Activated CD4-positive, alpha-beta memory T cell treated with anti-CD3 and anti-CD28 coated beads, Interleukin-2, amount 10 ng/mL, durations not matched to agents 7 days and 5 days (primary cell): ENCODE results near the gene KCNMA1. TPM values are rescaled to one million over a fixed set of nuclear protein-coding genes. Genes with fewer than 3 reads are reported as not detected.

Experiments used
- CTCF ChIA-PET: fragments of 350-600 bp; sonication (Branson Sonifier 250); formaldehyde crosslinking; loops from one replicate; lab custom pipeline; 2021; ENCODE audit warnings: antibody characterized with exemption, inconsistent platforms; lab: Charles Lee
- POLR2A ChIA-PET: fragments of 350-600 bp; sonication (Branson Sonifier 250); formaldehyde crosslinking; loops from one replicate; lab custom pipeline; 2021; ENCODE audit warnings: antibody characterized with exemption; lab: Charles Lee
- DNase-seq: peaks from one replicate; pipeline ENCODE4 v3.0.0-alpha.2; 2020
- H3K27ac Mint-ChIP-seq: one replicate; pipeline ENCODE4 v1.8.0; 2021; ENCODE audit warnings: mild to moderate bottlenecking, mixed read lengths
- H3K27me3 Mint-ChIP-seq: one replicate; pipeline ENCODE4 v1.8.0; 2021; ENCODE audit warnings: mixed read lengths
- H3K36me3 Mint-ChIP-seq: one replicate; pipeline ENCODE4 v1.8.0; 2021; ENCODE audit warnings: low read depth, mixed read lengths
- H3K4me1 Mint-ChIP-seq: one replicate; pipeline ENCODE4 v1.8.0; 2021; ENCODE audit warnings: mixed read lengths
- H3K4me3 Mint-ChIP-seq: one replicate; pipeline ENCODE4 v1.8.0; 2021; ENCODE audit warnings: mild to moderate bottlenecking, mixed read lengths
- H3K9me3 Mint-ChIP-seq: one replicate; pipeline ENCODE4 v1.8.0; 2021; ENCODE audit warnings: mixed read lengths
- total RNA-seq, 2 experiments: library from RNA; stranded (reverse); gene quantifications; one replicate each; pipeline ENCODE4 v1.2.3, GENCODE V29; 2021

Gene KCNMA1
- total RNA-seq, 2 experiments from 2014 or later = 0.25 to 0.38 TPM

DNA sequence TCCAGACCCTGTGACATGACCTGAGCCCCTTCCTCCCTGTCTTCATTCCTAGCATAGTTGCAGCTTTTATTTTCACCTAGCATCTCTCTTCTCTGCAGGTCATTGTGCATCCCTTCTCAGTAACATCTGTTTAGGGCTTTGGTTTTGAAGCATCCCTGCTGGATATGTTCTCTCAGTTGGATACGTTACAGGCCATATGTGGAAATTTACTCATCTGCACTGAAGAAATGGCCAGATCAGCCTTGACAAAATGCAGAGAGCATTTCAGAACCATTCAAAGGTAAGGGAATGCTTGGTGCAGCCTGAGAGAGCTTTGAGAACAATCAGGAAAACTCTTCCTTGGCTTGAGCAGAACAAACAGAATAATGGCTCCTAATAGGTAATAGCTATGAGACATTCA, 647.0 kb downstream of the KCNMA1 start:
- Mint-ChIP-seq H3K9me3 (no peaks in the 10 kb centered on the region), H3K4me1 (no peaks in the 10 kb centered on the region), H3K36me3 (no peaks in the 10 kb centered on the region), H3K27me3 (no peaks in the 10 kb centered on the region), H3K27ac (no peak overlapping the region), H3K4me3 (no peak overlapping the region)
- DNase-seq = no peak
- ChIA-PET CTCF (no interaction called here), POLR2A (no interaction called here)

DNA sequence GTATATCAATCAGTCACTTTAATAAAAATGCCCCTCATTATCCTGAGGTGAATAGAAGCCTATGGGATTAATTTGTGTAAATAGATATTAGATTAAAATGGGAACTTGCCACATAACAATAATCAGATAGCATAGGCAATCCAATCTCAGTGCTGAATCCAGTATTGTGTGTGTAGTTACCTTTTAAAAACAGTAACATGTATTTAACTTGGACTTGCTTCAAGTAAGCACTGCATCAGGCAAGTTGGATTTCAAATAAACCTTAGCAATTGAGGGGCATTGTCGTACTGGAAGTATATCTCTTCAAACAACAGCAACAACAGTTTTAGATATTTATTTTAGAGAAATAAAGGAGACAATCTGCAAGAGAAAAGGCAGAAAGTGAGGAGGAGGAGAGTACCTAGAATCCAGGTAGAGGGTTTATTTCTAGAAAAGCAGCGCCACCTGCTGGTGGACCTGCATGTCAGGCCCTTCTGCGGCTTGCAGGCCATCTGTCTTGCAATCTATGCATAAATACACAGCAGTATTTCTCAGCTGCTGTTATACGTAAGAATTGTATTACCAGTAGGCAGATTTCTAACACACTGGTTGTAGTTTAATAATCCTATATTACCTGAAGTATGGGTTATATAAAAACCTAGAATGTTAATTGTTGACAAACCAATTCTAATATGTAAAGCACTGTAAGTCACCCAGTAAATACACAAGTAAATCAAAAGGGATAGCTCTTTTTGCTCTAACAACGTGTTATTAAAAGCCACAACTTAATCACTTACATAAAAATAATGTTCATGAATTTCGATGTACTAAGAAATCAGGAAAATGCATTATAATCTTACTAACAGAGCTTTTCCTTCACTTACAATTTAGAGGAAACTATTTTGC, 652.8 kb downstream of the KCNMA1 start:
- DNase-seq = peak; percentile 64
- Mint-ChIP-seq H3K4me1 (no peaks in the 10 kb centered on the region), H3K27ac (no peak overlapping the region), H3K9me3 (no peaks in the 10 kb centered on the region), H3K4me3 (no peak overlapping the region), H3K36me3 (no peaks in the 10 kb centered on the region), H3K27me3 (no peaks in the 10 kb centered on the region)
- ChIA-PET POLR2A (no interaction called here), CTCF (interaction anchor here (0.9 to 1.4 kb wide), 4 partner anchors 9 to 20 kb away, joined by 3 to 4 read pairs (median 4); no protein-coding TSS in a partner anchor)

DNA sequence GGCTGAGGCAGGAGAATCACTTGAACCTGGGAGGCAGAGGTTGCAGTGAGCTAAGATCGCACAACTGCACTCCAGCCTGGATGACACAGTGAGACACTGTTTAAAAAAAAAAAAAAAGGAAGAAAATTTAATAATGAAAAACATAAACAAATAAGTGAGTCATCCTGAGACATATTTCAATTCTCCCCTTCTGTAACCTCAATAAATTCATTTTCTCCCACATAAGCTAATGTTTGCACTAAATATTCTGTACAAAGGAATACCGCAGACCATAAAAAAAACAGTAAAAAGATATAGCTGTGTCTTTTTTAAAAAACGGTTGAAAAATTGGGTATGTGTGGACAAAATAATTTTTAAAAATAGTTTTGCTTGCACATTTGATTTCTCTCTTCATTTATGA, 654.0 kb downstream of the KCNMA1 start:
- no peak for DNase-seq
- H3K27ac Mint-ChIP-seq = no peak overlapping the region
- no peaks in the 10 kb centered on the region for H3K36me3 Mint-ChIP-seq
- no peaks in the 10 kb centered on the region for H3K27me3 Mint-ChIP-seq
- H3K4me3 Mint-ChIP-seq = no peak overlapping the region
- H3K4me1 Mint-ChIP-seq = no peaks in the 10 kb centered on the region
- CTCF ChIA-PET = interaction anchor here (0.6 to 1.4 kb wide), 3 partner anchors 10 to 807 kb away, joined by 3 to 4 read pairs (median 4); no protein-coding TSS in a partner anchor
- POLR2A ChIA-PET = no interaction called here
- no peaks in the 10 kb centered on the region for H3K9me3 Mint-ChIP-seq

DNA sequence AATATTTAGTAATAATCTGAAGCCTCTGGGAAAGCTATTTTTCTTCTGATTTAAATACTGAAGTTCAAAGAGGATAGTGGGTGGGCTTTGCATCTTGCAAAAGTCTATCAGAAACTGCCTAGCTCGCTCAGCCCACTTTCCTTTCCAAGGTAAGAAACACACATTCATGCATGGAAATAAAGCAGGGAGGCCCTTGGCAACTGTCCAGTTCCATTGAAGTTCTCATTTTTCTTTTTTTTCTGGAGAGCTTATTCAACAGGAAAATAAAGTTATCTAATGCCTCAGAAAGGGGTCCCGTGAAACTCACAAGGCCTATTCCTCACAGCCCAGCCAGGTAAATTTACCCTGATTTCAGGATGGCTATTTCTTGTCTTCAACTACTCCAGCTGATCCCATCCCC, 654.9 kb downstream of the KCNMA1 start:
- POLR2A ChIA-PET = no interaction called here
- no peaks in the 10 kb centered on the region for H3K9me3 Mint-ChIP-seq

GRCh38 chr10:76981251-76981650, 656.4 kb downstream of the KCNMA1 start:
- CTCF ChIA-PET = no interaction called here
- Mint-ChIP-seq H3K36me3 (no peaks in the 10 kb centered on the region), H3K4me3 (no peak overlapping the region), H3K27ac (no peak overlapping the region), H3K27me3 (no peaks in the 10 kb centered on the region), H3K9me3 (no peaks in the 10 kb centered on the region), H3K4me1 (no peaks in the 10 kb centered on the region)
- no peak for DNase-seq
- POLR2A ChIA-PET = no interaction called here

More for the DNA sequence above, 654.9 kb downstream of the KCNMA1 start:
- H3K4me1 Mint-ChIP-seq = no peaks in the 10 kb centered on the region
- H3K36me3 Mint-ChIP-seq = no peaks in the 10 kb centered on the region
- DNase-seq = no peak
- CTCF ChIA-PET = no interaction called here
- H3K4me3 Mint-ChIP-seq = no peak overlapping the region
- H3K27me3 Mint-ChIP-seq = no peaks in the 10 kb centered on the region
- no peak overlapping the region for H3K27ac Mint-ChIP-seq

DNA sequence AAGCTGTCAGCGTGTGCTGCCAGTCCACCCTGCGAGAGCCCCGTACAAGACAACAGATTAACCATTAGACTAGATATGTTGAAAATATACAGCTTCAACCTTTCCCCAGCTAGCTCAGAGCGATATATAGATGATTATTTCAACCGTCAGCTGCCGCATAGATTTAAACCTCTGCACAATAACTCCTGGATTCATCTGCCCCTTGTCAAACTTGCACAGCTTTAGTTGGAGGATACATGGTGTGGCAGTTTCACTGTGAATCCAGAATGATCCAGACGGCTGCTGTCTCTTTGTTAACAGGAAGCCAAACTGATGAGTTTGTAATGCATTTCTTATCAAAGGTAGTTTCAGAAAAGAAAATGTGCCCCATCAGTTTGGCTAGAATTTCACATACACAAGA, 659.7 kb downstream of the KCNMA1 start:
- H3K4me3 Mint-ChIP-seq = no peak overlapping the region
- DNase-seq = no peak
- no peaks in the 10 kb centered on the region for H3K4me1 Mint-ChIP-seq
- ChIA-PET CTCF (no interaction called here), POLR2A (no interaction called here)
- H3K27ac Mint-ChIP-seq = no peak overlapping the region
- no peaks in the 10 kb centered on the region for H3K27me3 Mint-ChIP-seq
- no peaks in the 10 kb centered on the region for H3K9me3 Mint-ChIP-seq
- no peaks in the 10 kb centered on the region for H3K36me3 Mint-ChIP-seq

GRCh38 chr10:76977046-76977445, 660.6 kb downstream of the KCNMA1 start:
- no peak for DNase-seq
- Mint-ChIP-seq H3K27me3 (no peaks in the 10 kb centered on the region), H3K36me3 (no peaks in the 10 kb centered on the region), H3K9me3 (no peaks in the 10 kb centered on the region), H3K4me3 (no peak overlapping the region), H3K4me1 (no peaks in the 10 kb centered on the region), H3K27ac (no peak overlapping the region)
- CTCF ChIA-PET = no interaction called here
- POLR2A ChIA-PET = no interaction called here

DNA sequence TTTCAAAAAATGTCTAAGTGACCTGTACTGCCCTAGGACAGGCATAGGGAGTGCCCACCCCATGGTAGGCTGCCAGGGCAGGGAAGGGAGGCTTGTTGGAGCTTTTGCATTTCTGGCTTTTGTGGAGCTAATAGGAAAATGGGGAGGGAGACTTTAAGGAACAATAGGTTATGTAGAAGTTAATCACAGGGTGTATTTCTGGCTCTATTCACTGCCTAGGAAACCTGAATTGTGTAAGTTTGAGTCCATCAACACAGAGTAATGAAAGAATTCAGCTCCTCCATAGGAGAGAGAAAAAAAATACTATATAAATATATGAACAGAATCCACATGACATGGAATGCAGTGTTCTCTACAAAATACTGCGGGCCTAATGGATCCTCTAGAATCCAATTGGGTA, 661.5 kb downstream of the KCNMA1 start:
- POLR2A ChIA-PET = no interaction called here
- no peak overlapping the region for H3K27ac Mint-ChIP-seq
- H3K27me3 Mint-ChIP-seq = no peaks in the 10 kb centered on the region
- no peaks in the 10 kb centered on the region for H3K36me3 Mint-ChIP-seq
- no peak for DNase-seq
- CTCF ChIA-PET = interaction anchor here (1.3 kb wide), 1 partner anchor 9 kb away, joined by 3 read pairs; no protein-coding TSS in a partner anchor
- H3K4me3 Mint-ChIP-seq = no peak overlapping the region
- no peaks in the 10 kb centered on the region for H3K9me3 Mint-ChIP-seq
- no peaks in the 10 kb centered on the region for H3K4me1 Mint-ChIP-seq

- Mint-ChIP-seq H3K36me3 (no peaks in the 10 kb centered on the region), H3K9me3 (no peaks in the 10 kb centered on the region), H3K4me1 (no peaks in the 10 kb centered on the region), H3K27me3 (no peaks in the 10 kb centered on the region), H3K4me3 (no peak overlapping the region), H3K27ac (no peak overlapping the region)
- ChIA-PET CTCF (no interaction called here), POLR2A (no interaction called here)
- DNase-seq = no peak
Measured at GRCh38 chr10:76975126-76975525, 662.5 kb downstream of the KCNMA1 start.

GRCh38 chr10:76974017-76974691, 663.5 kb downstream of the KCNMA1 start:
- H3K4me3 Mint-ChIP-seq = no peak overlapping the region
- no peaks in the 10 kb centered on the region for H3K9me3 Mint-ChIP-seq
- H3K4me1 Mint-ChIP-seq = no peaks in the 10 kb centered on the region
- ChIA-PET CTCF (interaction anchor here (1.0 kb wide), 1 partner anchor 9 kb away, joined by 4 read pairs; no protein-coding TSS in a partner anchor), POLR2A (no interaction called here)
- H3K36me3 Mint-ChIP-seq = no peaks in the 10 kb centered on the region
- H3K27me3 Mint-ChIP-seq = no peaks in the 10 kb centered on the region
- H3K27ac Mint-ChIP-seq = no peak overlapping the region
- no peak for DNase-seq

DNA sequence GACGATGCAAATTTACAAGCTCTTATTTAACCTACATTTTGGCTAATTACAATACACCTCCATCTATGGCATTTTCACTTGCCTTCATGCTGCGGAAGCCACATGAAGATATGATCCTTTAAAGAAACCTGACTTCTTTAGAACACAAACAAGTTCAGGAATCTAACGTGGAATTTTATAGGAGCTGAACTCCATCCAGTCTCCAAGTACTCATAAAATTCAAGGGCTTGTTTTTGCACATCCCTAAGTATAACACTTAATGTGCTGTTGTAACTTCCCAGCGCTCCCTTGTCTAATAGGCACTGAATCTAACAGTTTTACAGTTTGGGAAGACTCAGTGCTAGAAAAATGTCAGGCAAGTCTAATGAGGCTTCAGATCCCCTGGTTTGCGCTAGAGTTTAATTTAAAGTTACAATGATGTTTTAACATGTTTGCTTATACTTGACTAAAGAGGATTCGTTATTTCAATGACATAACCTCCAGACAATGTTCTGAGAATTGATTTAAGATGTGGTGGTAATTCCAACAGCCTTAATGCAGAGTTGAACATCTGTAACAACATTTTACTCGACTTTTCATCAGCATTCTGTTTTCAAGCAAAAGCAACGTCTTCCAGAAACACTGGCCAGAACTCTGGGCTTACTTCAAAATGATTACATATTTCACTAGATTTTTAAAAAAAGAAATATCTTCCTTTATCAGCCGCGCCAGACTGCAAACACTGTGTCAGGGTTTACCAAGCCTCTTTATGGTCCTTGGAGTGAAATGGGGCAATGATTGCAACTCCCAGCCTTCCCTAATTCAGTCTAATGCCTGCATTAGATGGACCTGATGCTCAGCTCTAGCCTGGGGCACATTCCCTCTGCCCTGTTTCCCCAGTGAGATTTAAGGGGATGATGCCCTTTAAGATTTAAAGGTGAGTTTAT, 664.3 kb downstream of the KCNMA1 start:
- H3K9me3 Mint-ChIP-seq = no peaks in the 10 kb centered on the region
- DNase-seq = no peak
- no peaks in the 10 kb centered on the region for H3K27me3 Mint-ChIP-seq
- ChIA-PET CTCF (interaction anchor here (1.0 kb wide), 1 partner anchor 10 kb away, joined by 4 read pairs; no protein-coding TSS in a partner anchor), POLR2A (no interaction called here)
- no peak overlapping the region for H3K4me3 Mint-ChIP-seq
- H3K4me1 Mint-ChIP-seq = no peaks in the 10 kb centered on the region
- no peaks in the 10 kb centered on the region for H3K36me3 Mint-ChIP-seq
- H3K27ac Mint-ChIP-seq = no peak overlapping the region

DNA sequence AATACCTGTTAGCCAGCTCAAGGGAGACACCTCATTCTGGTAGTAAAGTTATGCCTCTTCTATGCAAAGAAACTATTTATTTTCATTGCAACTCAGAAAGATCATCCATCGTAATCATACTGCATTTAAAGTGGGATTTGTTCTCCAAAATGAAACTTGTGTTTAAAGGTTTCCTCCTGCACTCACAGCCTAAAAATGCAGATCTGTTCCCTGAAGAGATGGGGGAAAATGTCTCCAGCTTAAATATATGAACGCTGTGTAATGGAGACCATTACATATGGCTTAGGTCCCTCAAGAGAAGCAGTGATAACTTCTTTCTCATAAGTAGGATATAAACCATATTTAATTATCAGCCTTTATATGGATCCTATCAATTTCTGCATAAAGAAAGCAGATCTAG, 665.1 kb downstream of the KCNMA1 start:
- Mint-ChIP-seq H3K4me3 (no peak overlapping the region), H3K4me1 (no peaks in the 10 kb centered on the region), H3K27me3 (no peaks in the 10 kb centered on the region), H3K36me3 (no peaks in the 10 kb centered on the region), H3K9me3 (no peaks in the 10 kb centered on the region), H3K27ac (no peak overlapping the region)
- ChIA-PET POLR2A (no interaction called here), CTCF (no interaction called here)
- DNase-seq = no peak
